Osteocyte (in vitro differentiated cells): ENCODE results near the gene NUDT13. TPM values are rescaled to one million over a fixed set of nuclear protein-coding genes. Genes with fewer than 3 reads are reported as not detected.

Experiments
- DNase-seq: peaks from one replicate; pipeline ENCODE4 v3.0.0; 2021; ENCODE audit warnings: mixed read lengths; ENCODE audit not compliant: unreplicated experiment; ENCODE audit errors: extremely low spot score
- H3K27ac Mint-ChIP-seq: one replicate; pipeline ENCODE4 v1.8.0; 2021; ENCODE audit warnings: mild to moderate bottlenecking, mixed read lengths; ENCODE audit not compliant: unreplicated experiment
- H3K27me3 Mint-ChIP-seq: one replicate; pipeline ENCODE4 v1.8.0; 2021; ENCODE audit warnings: mixed read lengths; ENCODE audit not compliant: unreplicated experiment
- H3K36me3 Mint-ChIP-seq: one replicate; pipeline ENCODE4 v1.8.0; 2021; ENCODE audit warnings: mixed read lengths; ENCODE audit not compliant: unreplicated experiment
- H3K4me1 Mint-ChIP-seq: one replicate; pipeline ENCODE4 v1.8.0; 2021; ENCODE audit warnings: mixed read lengths; ENCODE audit not compliant: unreplicated experiment
- H3K4me3 Mint-ChIP-seq: one replicate; pipeline ENCODE4 v1.8.0; 2021; ENCODE audit warnings: mild to moderate bottlenecking, moderate library complexity, mixed read lengths; ENCODE audit not compliant: unreplicated experiment
- H3K9me3 Mint-ChIP-seq: one replicate; pipeline ENCODE4 v1.8.0; 2021; ENCODE audit warnings: mixed read lengths; ENCODE audit not compliant: unreplicated experiment
- long read RNA-seq: library from polyadenylated mRNA; unstranded; transcript quantifications from one replicate; pipeline ENCODE4 v2.0.0, GENCODE V29; 2021
- total RNA-seq: library from RNA; stranded (reverse); gene quantifications from 2 replicates; pipeline ENCODE4 v1.2.1, GENCODE V29; 2021
- TF ChIP-seq, protein P1 (sequence below): fragments of 200-600 bp; sonication (generic); IDR thresholded peaks from 2 replicates; pipeline ENCODE4 v1.5.0; 2021; ENCODE audit warnings: antibody characterized with exemption, mild to moderate bottlenecking, moderate library complexity

NUDT13 gene
- total RNA-seq = 2.8 and 3.2 TPM in 2 replicates
- long read RNA-seq, transcript NUDT13-202 (9 exons, 2,102 nt) = minor isoform, 6 of 20 reads
- long read RNA-seq, transcript NUDT13-203 (8 exons, 1,919 nt) = major isoform, 7 of 20 reads
- long read RNA-seq, partial matches to known transcripts = 0 of 20 reads
- long read RNA-seq, other reads (novel, unspliced or antisense) = 6 of 20 reads

DNA sequence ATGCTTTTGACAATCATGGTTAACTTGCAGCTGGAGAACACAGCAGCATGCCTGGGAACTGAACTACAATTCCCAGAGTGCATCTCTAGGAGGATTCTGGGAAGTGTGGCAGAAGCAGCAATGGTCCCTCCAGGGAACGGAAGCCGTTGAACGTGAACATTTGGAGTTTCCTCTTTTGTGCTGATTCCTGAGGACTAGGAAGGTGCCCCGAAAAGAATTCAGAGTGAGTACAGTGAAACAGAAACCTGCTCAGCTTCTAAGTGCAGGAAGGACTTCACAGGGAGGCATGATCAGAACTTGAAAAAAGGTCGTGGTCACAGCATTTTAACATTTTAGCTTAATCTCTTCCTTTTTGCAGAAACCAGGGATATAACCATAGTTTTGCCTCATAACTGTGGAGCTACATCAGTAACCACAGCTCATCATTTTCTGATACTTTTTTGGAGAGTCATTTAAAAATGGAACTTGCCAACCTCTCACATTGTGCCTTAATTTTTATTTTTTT lies at the start of gene NUDT13:
Gene NUDT13, plus strand, starts transcription at position 111 of the 505 bp plus-strand sequence. CDS start 3,911 bp downstream, outside the sequence.
- no peak for DNase-seq
- Mint-ChIP-seq H3K4me1 (peaks cover 14% of the 10 kb centered on the region), H3K27ac (peak within 1 kb of the TSS; percentile 97), H3K9me3 (no peaks in the 10 kb centered on the region), H3K27me3 (no peaks in the 10 kb centered on the region), H3K4me3 (peak within 1 kb of the TSS; percentile 86), H3K36me3 (peaks cover 9% of the 10 kb centered on the region)
- TF ChIP-seq, protein P1, sequence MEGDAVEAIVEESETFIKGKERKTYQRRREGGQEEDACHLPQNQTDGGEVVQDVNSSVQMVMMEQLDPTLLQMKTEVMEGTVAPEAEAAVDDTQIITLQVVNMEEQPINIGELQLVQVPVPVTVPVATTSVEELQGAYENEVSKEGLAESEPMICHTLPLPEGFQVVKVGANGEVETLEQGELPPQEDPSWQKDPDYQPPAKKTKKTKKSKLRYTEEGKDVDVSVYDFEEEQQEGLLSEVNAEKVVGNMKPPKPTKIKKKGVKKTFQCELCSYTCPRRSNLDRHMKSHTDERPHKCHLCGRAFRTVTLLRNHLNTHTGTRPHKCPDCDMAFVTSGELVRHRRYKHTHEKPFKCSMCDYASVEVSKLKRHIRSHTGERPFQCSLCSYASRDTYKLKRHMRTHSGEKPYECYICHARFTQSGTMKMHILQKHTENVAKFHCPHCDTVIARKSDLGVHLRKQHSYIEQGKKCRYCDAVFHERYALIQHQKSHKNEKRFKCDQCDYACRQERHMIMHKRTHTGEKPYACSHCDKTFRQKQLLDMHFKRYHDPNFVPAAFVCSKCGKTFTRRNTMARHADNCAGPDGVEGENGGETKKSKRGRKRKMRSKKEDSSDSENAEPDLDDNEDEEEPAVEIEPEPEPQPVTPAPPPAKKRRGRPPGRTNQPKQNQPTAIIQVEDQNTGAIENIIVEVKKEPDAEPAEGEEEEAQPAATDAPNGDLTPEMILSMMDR = no peak

DNA sequence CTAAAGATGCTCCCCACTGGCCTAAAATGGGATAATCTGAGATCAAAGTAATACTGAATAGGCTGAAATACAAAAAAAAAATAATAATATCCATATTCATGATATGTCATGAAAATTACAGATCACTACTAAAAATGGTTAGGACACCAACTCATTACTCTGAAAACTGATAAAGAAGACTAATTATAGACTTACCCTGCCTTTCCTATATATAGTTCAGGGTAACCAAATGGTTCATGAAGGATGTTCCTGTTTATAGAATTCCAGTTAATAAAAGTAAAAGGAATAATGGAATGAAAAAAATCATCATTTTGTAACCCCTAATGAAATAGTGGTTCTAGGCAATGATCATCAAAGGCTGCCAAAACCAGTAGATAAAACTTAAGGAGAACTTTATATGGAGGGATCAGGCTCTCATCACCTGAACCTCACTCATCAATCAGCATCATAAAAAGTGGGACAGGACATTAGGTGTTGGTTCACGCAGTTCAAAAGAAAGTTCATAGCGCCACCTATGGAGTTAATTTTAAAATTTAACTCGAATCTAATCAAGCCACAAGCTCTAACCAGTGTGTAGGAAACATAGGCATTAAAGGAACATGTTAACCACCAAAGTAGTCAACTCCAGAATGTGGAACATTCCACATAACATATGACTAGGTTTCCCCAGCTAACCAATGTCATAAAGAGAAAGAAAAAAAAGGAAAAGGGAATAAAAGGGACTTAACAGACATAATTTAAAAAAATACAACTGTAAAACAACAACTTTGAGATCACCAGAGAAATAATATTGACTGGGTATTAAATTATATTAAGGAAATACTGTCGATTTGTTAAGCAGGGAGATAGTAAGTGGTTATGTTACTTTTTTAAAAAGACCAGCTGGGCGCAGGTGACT lies 49.3 kb upstream of the NUDT13 start:
- peaks cover 29% of the 10 kb centered on the region for H3K36me3 Mint-ChIP-seq
- peaks cover 16% of the 10 kb centered on the region for H3K4me1 Mint-ChIP-seq
- H3K9me3 Mint-ChIP-seq = no peaks in the 10 kb centered on the region
- H3K27me3 Mint-ChIP-seq = no peaks in the 10 kb centered on the region
- TF ChIP-seq, protein P1 = peak; percentile 59
- DNase-seq = no peak
- no peak overlapping the region for H3K4me3 Mint-ChIP-seq
- peak overlapping the region; percentile 52 for H3K27ac Mint-ChIP-seq

DNA sequence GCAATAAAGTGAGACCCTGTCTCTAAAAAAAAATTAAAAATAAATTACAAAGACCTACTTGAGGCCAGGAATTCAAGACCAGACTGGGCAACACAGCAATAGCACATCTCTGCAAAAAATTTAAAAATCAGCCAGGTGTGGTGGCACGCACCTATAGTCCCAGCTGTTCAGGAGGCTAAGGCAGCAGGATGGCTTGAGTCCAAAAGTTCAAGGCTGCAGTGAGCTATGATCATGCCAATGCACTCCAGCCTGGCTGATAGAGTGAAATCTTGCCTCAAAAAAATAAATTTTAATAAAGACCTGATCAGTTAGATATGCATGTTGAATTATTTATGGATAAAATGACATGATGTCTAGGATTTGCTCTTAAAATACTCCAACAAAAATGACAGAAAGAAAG lies 48.5 kb upstream of the NUDT13 start:
- no peaks in the 10 kb centered on the region for H3K9me3 Mint-ChIP-seq
- TF ChIP-seq, protein P1 = no peak
- peaks cover 29% of the 10 kb centered on the region for H3K36me3 Mint-ChIP-seq
- H3K4me3 Mint-ChIP-seq = no peak overlapping the region
- H3K27ac Mint-ChIP-seq = no peak overlapping the region
- no peak for DNase-seq
- no peaks in the 10 kb centered on the region for H3K27me3 Mint-ChIP-seq
- peaks cover 16% of the 10 kb centered on the region for H3K4me1 Mint-ChIP-seq

DNA sequence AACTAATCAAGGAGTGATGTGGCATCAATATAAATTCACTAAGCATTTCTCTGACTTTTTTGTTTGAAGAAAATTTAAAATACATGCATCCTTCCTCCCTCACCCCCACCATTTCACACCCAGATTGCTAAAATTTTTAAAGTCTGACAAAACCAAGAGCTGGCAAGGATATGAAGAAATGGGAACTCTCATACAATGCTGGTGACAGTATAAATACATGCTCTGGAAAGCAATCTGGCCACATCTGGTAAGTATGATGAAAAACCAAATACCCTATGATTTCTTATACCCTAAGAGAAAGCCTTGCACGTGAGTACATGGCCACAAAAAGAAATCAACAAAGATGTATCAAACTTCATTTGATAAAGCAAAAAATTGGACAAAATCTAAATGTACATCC lies 44.8 kb upstream of the NUDT13 start:
- Mint-ChIP-seq H3K4me1 (peaks cover 16% of the 10 kb centered on the region), H3K4me3 (no peak overlapping the region), H3K27me3 (no peaks in the 10 kb centered on the region), H3K36me3 (peaks cover 33% of the 10 kb centered on the region), H3K9me3 (no peaks in the 10 kb centered on the region), H3K27ac (no peak overlapping the region)
- TF ChIP-seq, protein P1 = no peak
- no peak for DNase-seq

DNA sequence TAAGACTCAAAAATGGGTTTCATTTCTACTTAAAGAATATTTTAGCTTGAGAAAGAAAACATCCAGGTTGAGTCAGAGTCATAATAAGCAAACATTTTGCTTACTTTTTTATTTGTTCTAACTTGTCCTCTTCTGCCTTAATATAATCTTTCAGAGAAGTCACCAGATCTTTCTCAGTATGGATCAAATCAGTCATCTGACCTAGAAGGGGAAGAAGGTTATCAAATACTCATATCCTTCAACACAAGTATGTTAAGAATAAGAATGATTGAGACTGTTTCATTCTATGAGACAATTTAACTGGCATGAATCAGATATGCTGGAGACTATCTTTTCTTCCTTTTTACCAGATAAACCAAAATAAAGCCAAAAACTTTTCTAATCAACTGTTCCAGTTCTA lies 36.6 kb upstream of the NUDT13 start:
- TF ChIP-seq, protein P1 = no peak
- Mint-ChIP-seq H3K36me3 (peaks cover 30% of the 10 kb centered on the region), H3K27ac (no peak overlapping the region), H3K4me1 (peaks cover 14% of the 10 kb centered on the region), H3K4me3 (no peak overlapping the region), H3K9me3 (no peaks in the 10 kb centered on the region), H3K27me3 (no peaks in the 10 kb centered on the region)
- DNase-seq = no peak
